Mucosa of rectum (tissue), 2 donors: ENCODE measurements around the gene KATNAL1.

Source experiments
- H3K27ac ChIP-seq, 2 donors: one replicate each; pipeline ENCODE4 v1.7.0; 2013; ENCODE audit warnings: inconsistent platforms in 2 of 2, low read depth in 2 of 2, low read length in 2 of 2
- H3K27me3 ChIP-seq, 2 donors: one replicate each; pipeline ENCODE4 v1.7.0; 2013; ENCODE audit warnings: low read length in 2 of 2; ENCODE audit not compliant: control insufficient read depth in 2 of 2, insufficient read depth in 2 of 2
- H3K36me3 ChIP-seq, 2 donors: one replicate each; pipeline ENCODE4 v1.7.0; 2013; ENCODE audit warnings: low read length in 2 of 2; ENCODE audit not compliant: control insufficient read depth in 2 of 2, insufficient read depth in 2 of 2
- H3K4me1 ChIP-seq, 2 donors: one replicate each; pipeline ENCODE4 v1.7.0; 2013; ENCODE audit warnings: low read length in 2 of 2, mild to moderate bottlenecking in 1 of 2; ENCODE audit not compliant: control insufficient read depth in 2 of 2, insufficient read depth in 2 of 2
- H3K4me3 ChIP-seq, 2 donors: one replicate each; pipeline ENCODE4 v1.7.0; 2013; ENCODE audit warnings: low read length in 2 of 2
- H3K9ac ChIP-seq, 2 donors: one replicate each; pipeline ENCODE4 v1.7.0; 2013; ENCODE audit warnings: low read length in 2 of 2, low read depth in 1 of 2, mild to moderate bottlenecking in 1 of 2
- H3K9me3 ChIP-seq, 2 donors: one replicate each; pipeline ENCODE4 v1.7.0; 2013; ENCODE audit warnings: low read length in 2 of 2; ENCODE audit not compliant: control insufficient read depth in 2 of 2
- donor health status: healthy.
- donor health status: Normal muscosa, but diverticular disease.

KATNAL1 gene

GRCh38 chr13:30156826-30157615 lies 150.3 kb downstream of the KATNAL1 start:
- Histone ChIP-seq H3K9me3 (no peaks in the 10 kb centered on the region), H3K4me1 (no peaks in the 10 kb centered on the region), H3K27me3 (no peaks in the 10 kb centered on the region), H3K4me3 (no peak overlapping the region), H3K27ac (no peak overlapping the region), H3K36me3 (no peaks in the 10 kb centered on the region), H3K9ac (no peak overlapping the region)

- no peaks in the 10 kb centered on the region for H3K27me3 ChIP-seq
- no peaks in the 10 kb centered on the region for H3K36me3 ChIP-seq
- no peak overlapping the region for H3K4me3 ChIP-seq
Observed at GRCh38 chr13:30156270-30156669, 151.1 kb downstream of the KATNAL1 start.

GRCh38 chr13:30154931-30155330 lies 152.4 kb downstream of the KATNAL1 start:
- Histone ChIP-seq H3K27ac (no peak overlapping the region), H3K36me3 (no peaks in the 10 kb centered on the region), H3K9me3 (no peaks in the 10 kb centered on the region), H3K27me3 (no peaks in the 10 kb centered on the region), H3K4me3 (no peak overlapping the region), H3K4me1 (no peaks in the 10 kb centered on the region), H3K9ac (no peak overlapping the region)

More at GRCh38 chr13:30156270-30156669, 151.1 kb downstream of the KATNAL1 start:
- H3K27ac ChIP-seq, result no peak overlapping the region
- no peaks in the 10 kb centered on the region for H3K9me3 ChIP-seq
- no peaks in the 10 kb centered on the region for H3K4me1 ChIP-seq
- H3K9ac ChIP-seq, result no peak overlapping the region

GRCh38 chr13:30154531-30154930 lies 152.8 kb downstream of the KATNAL1 start:
- no peaks in the 10 kb centered on the region for H3K27me3 ChIP-seq
- H3K4me1 ChIP-seq, result no peaks in the 10 kb centered on the region
- no peaks in the 10 kb centered on the region for H3K36me3 ChIP-seq
- H3K9me3 ChIP-seq, result no peaks in the 10 kb centered on the region
- no peak overlapping the region for H3K4me3 ChIP-seq
- no peak overlapping the region for H3K9ac ChIP-seq
- H3K27ac ChIP-seq, result no peak overlapping the region

- no peak overlapping the region for H3K27ac ChIP-seq
- no peaks in the 10 kb centered on the region for H3K27me3 ChIP-seq
- H3K9ac ChIP-seq, result no peak overlapping the region
- H3K4me3 ChIP-seq, result no peak overlapping the region
- no peaks in the 10 kb centered on the region for H3K4me1 ChIP-seq
- no peaks in the 10 kb centered on the region for H3K9me3 ChIP-seq
- H3K36me3 ChIP-seq, result no peaks in the 10 kb centered on the region
Observed at GRCh38 chr13:30153545-30154426, 153.6 kb downstream of the KATNAL1 start.
